ENCODE measurements around the gene COL18A1.

COL18A1 gene

GRCh38 chr21:45533846-45534635 lies 129.1 kb downstream of the COL18A1 start:
- H3K4me3 ChIP-seq (ENCODE audit: severe bottlenecking) = no peak overlapping the region
- H3K4me1 ChIP-seq (ENCODE audit: insufficient read depth, poor library complexity, severe bottlenecking) = no peaks in the 10 kb centered on the region
- no peak for TF ChIP-seq CTCF (IDR thresholded peaks at IDR 0.05; ENCODE audit: poor library complexity, severe bottlenecking)
- H3K27ac ChIP-seq (ENCODE audit: poor library complexity, severe bottlenecking) = no peak overlapping the region
- peaks cover 9% of the 10 kb centered on the region for H3K36me3 ChIP-seq (ENCODE audit: low read depth)
- H3K27me3 ChIP-seq (ENCODE audit: insufficient read depth, poor library complexity, severe bottlenecking) = no peaks in the 10 kb centered on the region
- DNase-seq (ENCODE audit: low spot score) (peak; percentile 51), ATAC-seq (ENCODE audit: low read depth) (no peak)
- H3K9me3 ChIP-seq (ENCODE audit: severe bottlenecking) = no peaks in the 10 kb centered on the region

GRCh38 chr21:45534636-45535331 lies 129.8 kb downstream of the COL18A1 start:
- Histone ChIP-seq H3K4me3 (ENCODE audit: severe bottlenecking) (no peak overlapping the region), H3K9me3 (ENCODE audit: severe bottlenecking) (no peaks in the 10 kb centered on the region), H3K27me3 (ENCODE audit: insufficient read depth, poor library complexity, severe bottlenecking) (no peaks in the 10 kb centered on the region), H3K27ac (ENCODE audit: poor library complexity, severe bottlenecking) (no peak overlapping the region), H3K4me1 (ENCODE audit: insufficient read depth, poor library complexity, severe bottlenecking) (no peaks in the 10 kb centered on the region), H3K36me3 (ENCODE audit: low read depth) (peaks cover 3% of the 10 kb centered on the region)
- DNase-seq (ENCODE audit: low spot score) (peak; percentile 70), ATAC-seq (ENCODE audit: low read depth) (no peak)
- no peak for TF ChIP-seq CTCF (IDR thresholded peaks at IDR 0.05; ENCODE audit: poor library complexity, severe bottlenecking)

- H3K36me3 ChIP-seq (ENCODE audit: low read depth) = no peaks in the 10 kb centered on the region
- no peak for TF ChIP-seq CTCF (IDR thresholded peaks at IDR 0.05; ENCODE audit: poor library complexity, severe bottlenecking)
- DNase-seq (ENCODE audit: low spot score) = peak; percentile 60
- no peak for ATAC-seq (ENCODE audit: low read depth)
- no peaks in the 10 kb centered on the region for H3K27me3 ChIP-seq (ENCODE audit: insufficient read depth, poor library complexity, severe bottlenecking)
- no peaks in the 10 kb centered on the region for H3K9me3 ChIP-seq (ENCODE audit: severe bottlenecking)
- no peak overlapping the region for H3K27ac ChIP-seq (ENCODE audit: poor library complexity, severe bottlenecking)
- H3K4me3 ChIP-seq (ENCODE audit: severe bottlenecking) = no peak overlapping the region
- no peaks in the 10 kb centered on the region for H3K4me1 ChIP-seq (ENCODE audit: insufficient read depth, poor library complexity, severe bottlenecking)
Measured at GRCh38 chr21:45535341-45536081, 130.5 kb downstream of the COL18A1 start.

- H3K4me1 ChIP-seq (ENCODE audit: insufficient read depth, poor library complexity, severe bottlenecking) = no peaks in the 10 kb centered on the region
- no peaks in the 10 kb centered on the region for H3K36me3 ChIP-seq (ENCODE audit: low read depth)
- no peaks in the 10 kb centered on the region for H3K27me3 ChIP-seq (ENCODE audit: insufficient read depth, poor library complexity, severe bottlenecking)
- no peak for ATAC-seq (ENCODE audit: low read depth)
- peak; percentile 60 for DNase-seq (ENCODE audit: low spot score)
- no peak overlapping the region for H3K27ac ChIP-seq (ENCODE audit: poor library complexity, severe bottlenecking)
- no peak overlapping the region for H3K4me3 ChIP-seq (ENCODE audit: severe bottlenecking)
- no peak for TF ChIP-seq CTCF (IDR thresholded peaks at IDR 0.05; ENCODE audit: poor library complexity, severe bottlenecking)
- no peaks in the 10 kb centered on the region for H3K9me3 ChIP-seq (ENCODE audit: severe bottlenecking)
Measured at GRCh38 chr21:45536301-45537081, 131.5 kb downstream of the COL18A1 start.
